Uterus (tissue), 2 donors: ENCODE measurements around the gene IQSEC1.
A peak's percentile ranks its signal among the peaks of the same experiment; 100 is the strongest.

ENCODE experiments used
- POLR2A ChIP-seq, 2 donors: fragments of 450-650 bp; IDR thresholded peaks; one replicate each; pipeline ENCODE4 v1.6.1; 2016; ENCODE audit warnings: antibody characterized with exemption in 2 of 2, mild to moderate bottlenecking in 1 of 2, moderate library complexity in 1 of 2
- TF ChIP-seq, protein P1 (sequence below), 4 experiments: fragments of 200-600 bp in 2 of 4; fragments of 450-650 bp in 2 of 4; sonication (generic) in 2 of 4; IDR thresholded peaks; one replicate each; pipeline ENCODE4 v1.5.1; 2016 to 2019; ENCODE audit warnings: antibody characterized with exemption in 4 of 4, mild to moderate bottlenecking in 2 of 4, moderate library complexity in 1 of 4

DNA sequence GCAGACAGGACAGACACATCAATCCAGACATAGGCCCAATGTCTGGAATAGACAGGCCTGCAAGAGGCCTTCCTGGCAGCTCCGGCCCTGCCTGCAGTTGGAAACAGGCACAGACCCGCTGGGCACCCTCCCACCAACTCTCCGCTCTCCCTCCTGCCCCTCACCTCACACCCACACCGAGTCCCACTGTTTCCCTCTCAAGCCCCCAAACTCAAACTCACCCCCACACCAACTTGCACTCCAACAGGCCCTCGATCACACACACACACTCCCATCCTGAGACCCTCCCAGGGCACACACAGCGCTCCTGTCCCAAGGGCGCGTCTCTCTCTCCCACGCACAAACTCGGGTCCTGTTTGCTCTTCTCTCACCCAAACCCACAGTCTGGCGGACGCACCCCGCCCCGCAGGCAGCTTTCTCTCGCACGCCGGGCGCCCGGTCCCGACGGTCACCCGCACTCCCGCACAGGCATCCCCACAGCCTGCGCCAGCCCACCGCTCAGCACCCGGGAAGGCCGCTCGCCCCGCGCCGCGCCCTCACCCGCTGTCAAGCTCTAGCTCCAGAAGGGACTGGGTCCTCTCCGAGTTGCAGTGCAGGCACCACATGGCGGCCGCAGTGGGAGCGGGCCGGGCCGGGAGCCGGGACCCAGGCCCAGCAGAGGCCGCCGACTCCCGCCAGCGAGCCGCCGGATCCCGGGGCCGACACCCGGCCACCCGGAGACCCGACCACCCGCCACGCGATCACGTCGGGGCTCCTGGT is 106.2 kb downstream of the IQSEC1 start:
- TF ChIP-seq, protein P1, sequence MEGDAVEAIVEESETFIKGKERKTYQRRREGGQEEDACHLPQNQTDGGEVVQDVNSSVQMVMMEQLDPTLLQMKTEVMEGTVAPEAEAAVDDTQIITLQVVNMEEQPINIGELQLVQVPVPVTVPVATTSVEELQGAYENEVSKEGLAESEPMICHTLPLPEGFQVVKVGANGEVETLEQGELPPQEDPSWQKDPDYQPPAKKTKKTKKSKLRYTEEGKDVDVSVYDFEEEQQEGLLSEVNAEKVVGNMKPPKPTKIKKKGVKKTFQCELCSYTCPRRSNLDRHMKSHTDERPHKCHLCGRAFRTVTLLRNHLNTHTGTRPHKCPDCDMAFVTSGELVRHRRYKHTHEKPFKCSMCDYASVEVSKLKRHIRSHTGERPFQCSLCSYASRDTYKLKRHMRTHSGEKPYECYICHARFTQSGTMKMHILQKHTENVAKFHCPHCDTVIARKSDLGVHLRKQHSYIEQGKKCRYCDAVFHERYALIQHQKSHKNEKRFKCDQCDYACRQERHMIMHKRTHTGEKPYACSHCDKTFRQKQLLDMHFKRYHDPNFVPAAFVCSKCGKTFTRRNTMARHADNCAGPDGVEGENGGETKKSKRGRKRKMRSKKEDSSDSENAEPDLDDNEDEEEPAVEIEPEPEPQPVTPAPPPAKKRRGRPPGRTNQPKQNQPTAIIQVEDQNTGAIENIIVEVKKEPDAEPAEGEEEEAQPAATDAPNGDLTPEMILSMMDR (IDR thresholded peaks at IDR 0.05) = peak in 1 of 4 experiments; percentile 13
- peak; percentile 28 to 47 for TF ChIP-seq POLR2A (IDR thresholded peaks at IDR 0.05)
